ENCODE data around the gene PHPT1. TPM values are rescaled to one million over a fixed set of nuclear protein-coding genes. Genes with fewer than 3 reads are reported as not detected.

Gene PHPT1
- total RNA-seq, 1 donor from 2014 or later, result 192 TPM

DNA sequence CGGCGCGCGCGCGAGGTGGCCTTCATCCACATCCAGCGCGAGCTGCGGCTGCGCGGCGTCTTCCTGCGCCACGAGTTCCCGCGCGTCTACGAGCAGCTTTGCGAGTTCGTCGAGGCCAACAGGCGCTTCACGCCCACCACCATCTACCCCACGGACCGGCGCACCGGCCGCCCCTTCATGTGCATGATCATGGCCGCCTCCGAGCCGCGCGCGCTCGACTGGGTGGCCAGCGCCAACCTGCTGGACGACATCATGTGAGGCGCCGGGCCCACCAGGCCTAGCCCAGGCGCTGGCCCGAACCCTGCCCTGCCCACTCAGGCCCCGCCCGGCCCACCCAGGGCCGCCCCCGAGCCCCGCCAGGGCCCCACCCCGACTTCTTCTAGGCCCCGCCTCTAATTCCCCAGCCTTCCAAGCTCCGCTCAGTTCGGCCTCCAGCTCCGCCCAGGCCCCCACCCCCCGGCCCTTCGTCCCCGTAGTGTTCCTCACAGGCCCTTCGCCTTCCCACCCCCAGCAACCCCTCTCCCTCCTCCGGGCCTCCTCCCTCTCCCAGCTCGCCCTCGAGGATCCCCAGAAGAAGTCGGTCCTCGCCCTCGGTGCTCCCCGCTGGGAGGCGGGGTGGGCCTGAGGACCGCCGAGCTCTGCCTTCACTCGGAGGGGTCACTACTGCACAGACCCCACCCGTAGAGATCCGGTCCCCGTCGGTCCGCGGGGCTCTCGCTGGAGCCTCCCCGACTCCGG lies 2.0 kb upstream of the PHPT1 start:
- H3K27me3 Mint-ChIP-seq (ENCODE audit: low read depth), result no peaks in the 10 kb centered on the region
- TF ChIP-seq, protein P1, sequence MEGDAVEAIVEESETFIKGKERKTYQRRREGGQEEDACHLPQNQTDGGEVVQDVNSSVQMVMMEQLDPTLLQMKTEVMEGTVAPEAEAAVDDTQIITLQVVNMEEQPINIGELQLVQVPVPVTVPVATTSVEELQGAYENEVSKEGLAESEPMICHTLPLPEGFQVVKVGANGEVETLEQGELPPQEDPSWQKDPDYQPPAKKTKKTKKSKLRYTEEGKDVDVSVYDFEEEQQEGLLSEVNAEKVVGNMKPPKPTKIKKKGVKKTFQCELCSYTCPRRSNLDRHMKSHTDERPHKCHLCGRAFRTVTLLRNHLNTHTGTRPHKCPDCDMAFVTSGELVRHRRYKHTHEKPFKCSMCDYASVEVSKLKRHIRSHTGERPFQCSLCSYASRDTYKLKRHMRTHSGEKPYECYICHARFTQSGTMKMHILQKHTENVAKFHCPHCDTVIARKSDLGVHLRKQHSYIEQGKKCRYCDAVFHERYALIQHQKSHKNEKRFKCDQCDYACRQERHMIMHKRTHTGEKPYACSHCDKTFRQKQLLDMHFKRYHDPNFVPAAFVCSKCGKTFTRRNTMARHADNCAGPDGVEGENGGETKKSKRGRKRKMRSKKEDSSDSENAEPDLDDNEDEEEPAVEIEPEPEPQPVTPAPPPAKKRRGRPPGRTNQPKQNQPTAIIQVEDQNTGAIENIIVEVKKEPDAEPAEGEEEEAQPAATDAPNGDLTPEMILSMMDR (IDR thresholded peaks at IDR 0.05), result no peak
- peak overlapping the region; percentile 97 for H3K27ac Mint-ChIP-seq (ENCODE audit: unreplicated experiment)
- no peaks in the 10 kb centered on the region for H3K9me3 Mint-ChIP-seq (ENCODE audit: low read depth)
- H3K4me3 Mint-ChIP-seq (ENCODE audit: unreplicated experiment), result peak overlapping the region; percentile 96
- DNase-seq (ENCODE audit: low spot score), result no peak
- H3K4me1 Mint-ChIP-seq (ENCODE audit: low read depth), result peaks cover 24% of the 10 kb centered on the region
- peaks cover 2% of the 10 kb centered on the region for H3K36me3 Mint-ChIP-seq (ENCODE audit: low read depth)

DNA sequence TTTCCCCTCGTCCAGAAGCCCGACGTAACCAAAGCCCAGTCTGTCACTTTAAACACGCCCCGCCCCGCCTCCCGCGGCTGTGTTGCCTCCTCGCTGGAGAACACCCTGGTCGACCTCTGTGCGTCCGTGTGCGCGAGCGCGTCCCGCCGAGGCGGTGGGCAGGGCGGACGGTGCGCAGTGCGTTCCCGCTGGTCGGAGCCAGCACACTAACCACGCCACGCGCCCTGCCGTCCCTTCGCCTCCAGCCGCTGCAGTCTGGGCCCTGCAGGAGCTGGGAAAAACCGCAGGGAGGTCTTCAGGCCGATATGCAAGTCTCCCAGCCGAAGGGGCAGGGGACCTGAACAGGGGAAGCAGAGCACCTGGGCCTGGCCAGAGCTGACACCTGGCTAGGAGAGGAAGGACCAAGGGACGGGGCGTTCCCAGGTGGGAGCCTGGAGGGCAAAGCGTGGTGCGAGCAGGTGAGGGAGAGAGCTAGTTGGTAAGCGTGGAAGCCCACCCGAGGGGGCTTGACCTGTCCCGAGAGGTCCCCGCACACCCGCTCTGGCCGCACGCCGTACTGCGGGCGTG lies 1.3 kb upstream of the PHPT1 start:
- Mint-ChIP-seq H3K36me3 (ENCODE audit: low read depth) (peaks cover 2% of the 10 kb centered on the region), H3K27ac (ENCODE audit: unreplicated experiment) (peak overlapping the region; percentile 97), H3K9me3 (ENCODE audit: low read depth) (no peaks in the 10 kb centered on the region), H3K4me1 (ENCODE audit: low read depth) (peaks cover 22% of the 10 kb centered on the region), H3K27me3 (ENCODE audit: low read depth) (no peaks in the 10 kb centered on the region), H3K4me3 (ENCODE audit: unreplicated experiment) (peak overlapping the region; percentile 96)
- TF ChIP-seq, protein P1 (IDR thresholded peaks at IDR 0.05), result no peak
- no peak for DNase-seq (ENCODE audit: low spot score)

DNA sequence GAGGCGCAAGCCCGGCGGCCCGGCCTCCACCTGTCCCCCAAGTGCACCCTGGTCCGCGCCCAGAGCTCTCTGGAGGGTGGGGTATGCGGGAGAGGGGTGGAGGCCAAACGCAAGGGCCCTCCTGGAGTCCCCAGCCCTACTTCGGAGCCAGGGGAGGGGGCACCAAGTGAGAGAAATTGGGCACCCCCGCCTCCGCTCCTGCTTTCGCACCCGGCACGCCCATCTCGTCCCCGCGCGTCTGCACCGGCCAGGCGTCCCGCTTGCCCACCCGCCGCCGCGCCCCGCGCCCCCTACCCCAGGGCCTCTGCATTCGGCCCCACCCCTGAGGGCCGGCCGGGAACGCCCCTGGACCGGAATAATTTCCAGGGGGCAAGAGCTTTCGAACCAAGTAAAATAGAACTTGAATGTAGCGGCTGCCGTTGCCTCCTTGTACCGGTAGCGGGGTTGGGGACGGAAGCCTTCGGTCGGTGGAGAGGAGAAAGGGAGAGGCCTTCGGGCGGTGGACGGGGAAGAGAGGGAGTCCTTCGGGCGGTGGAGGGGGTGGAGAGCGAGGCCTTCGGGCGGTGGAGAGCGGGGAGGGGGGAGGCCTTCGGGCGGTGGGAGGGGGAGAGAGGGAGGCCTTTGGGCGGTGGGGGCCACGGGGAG lies 694 bp upstream of the PHPT1 start:
- TF ChIP-seq, protein P1 (IDR thresholded peaks at IDR 0.05), result no peak
- Mint-ChIP-seq H3K36me3 (ENCODE audit: low read depth) (peaks cover 2% of the 10 kb centered on the region), H3K9me3 (ENCODE audit: low read depth) (no peaks in the 10 kb centered on the region), H3K27me3 (ENCODE audit: low read depth) (no peaks in the 10 kb centered on the region), H3K4me1 (ENCODE audit: low read depth) (peaks cover 19% of the 10 kb centered on the region), H3K4me3 (ENCODE audit: unreplicated experiment) (peak overlapping the region; percentile 96), H3K27ac (ENCODE audit: unreplicated experiment) (peak overlapping the region; percentile 97)
- DNase-seq (ENCODE audit: low spot score), result no peak

DNA sequence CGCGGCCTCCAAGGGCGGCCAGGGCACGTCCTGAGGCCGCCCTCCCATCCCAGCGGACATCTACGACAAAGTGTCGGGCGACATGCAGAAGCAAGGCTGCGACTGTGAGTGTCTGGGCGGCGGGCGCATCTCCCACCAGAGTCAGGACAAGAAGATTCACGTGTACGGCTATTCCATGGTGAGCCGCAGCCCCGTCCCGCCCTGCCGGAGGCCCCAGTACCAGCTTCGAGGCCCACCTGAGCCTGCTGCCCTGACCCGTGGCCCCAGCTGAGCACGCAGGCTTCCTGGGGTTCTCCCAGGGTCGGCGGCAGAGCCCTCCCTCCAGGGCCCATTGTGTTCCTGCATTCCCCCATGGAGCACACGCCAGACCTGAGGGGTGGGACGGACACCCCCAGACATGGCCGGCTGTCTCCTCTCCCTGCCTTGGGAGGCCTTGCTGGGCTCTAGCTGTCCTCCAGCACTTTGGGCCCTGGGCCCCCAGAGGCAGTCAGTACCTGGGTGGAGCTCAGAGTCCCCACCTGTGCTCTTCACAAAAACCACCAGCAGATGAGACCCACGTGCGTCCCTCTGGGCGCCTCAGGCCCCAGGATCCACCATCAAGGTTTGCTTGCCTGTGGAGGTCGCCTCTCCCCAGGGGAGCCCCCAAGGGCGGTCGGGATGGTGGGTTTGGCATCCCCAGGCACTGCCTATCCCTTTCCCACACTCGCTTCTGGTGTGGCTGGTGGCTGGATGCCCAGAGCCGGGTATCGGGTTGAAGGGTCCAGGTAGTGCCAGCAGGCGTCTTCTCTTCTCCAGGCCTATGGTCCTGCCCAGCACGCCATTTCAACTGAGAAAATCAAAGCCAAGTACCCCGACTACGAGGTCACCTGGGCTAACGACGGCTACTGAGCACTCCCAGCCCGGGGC lies 1.0 kb downstream of the PHPT1 start:
- H3K4me3 Mint-ChIP-seq (ENCODE audit: unreplicated experiment), result peak overlapping the region; percentile 96
- no peaks in the 10 kb centered on the region for H3K27me3 Mint-ChIP-seq (ENCODE audit: low read depth)
- peak overlapping the region; percentile 88 for H3K27ac Mint-ChIP-seq (ENCODE audit: unreplicated experiment)
- DNase-seq (ENCODE audit: low spot score), result no peak
- H3K36me3 Mint-ChIP-seq (ENCODE audit: low read depth), result peaks cover 2% of the 10 kb centered on the region
- no peaks in the 10 kb centered on the region for H3K9me3 Mint-ChIP-seq (ENCODE audit: low read depth)
- peaks cover 17% of the 10 kb centered on the region for H3K4me1 Mint-ChIP-seq (ENCODE audit: low read depth)
- TF ChIP-seq, protein P1 (IDR thresholded peaks at IDR 0.05), result no peak
